Measurements from ENCODE around the gene S100A13. TPM values are rescaled to one million over a fixed set of nuclear protein-coding genes. Genes with fewer than 3 reads are reported as not detected.
"Not testable (repeated sequence)": the region's sequence is repeated elsewhere in the genome, so short reads cannot be mapped to it uniquely, and the experiment has no call there.

Gene S100A13
- 58.5 TPM for polyA plus RNA-seq (ENCODE audit: insufficient read length)

- DNase-seq = peak; percentile 77
Observed at GRCh38 chr1:153626904-153627714, at the start of gene S100A13. Gene S100A13, minus strand, starts transcription at chr1:153627505. Its CDS starts 1,033 bp downstream, at chr1:153626472.

- DNase-seq = no peak
Observed at GRCh38 chr1:153673511-153673910, 46.2 kb upstream of the S100A13 start.

GRCh38 chr1:153671628-153672353, 44.5 kb upstream of the S100A13 start:
- DNase-seq = not testable (repeated sequence)

GRCh38 chr1:153670859-153671627, 43.7 kb upstream of the S100A13 start, which contains the start of gene ILF2:
Gene ILF2, minus strand, starts transcription at chr1:153670993. Its CDS starts 71 bp downstream, at chr1:153670922.
- peak; percentile 97 for DNase-seq

- DNase-seq = no peak
Observed at GRCh38 chr1:153670257-153670858, 43.1 kb upstream of the S100A13 start.

GRCh38 chr1:153669606-153670005, 42.3 kb upstream of the S100A13 start:
- no peak for DNase-seq

- DNase-seq = not testable (repeated sequence)
Observed at GRCh38 chr1:153668672-153669071, 41.4 kb upstream of the S100A13 start.

- no peak for DNase-seq
Observed at GRCh38 chr1:153667439-153667838, 40.1 kb upstream of the S100A13 start.

- no peak for DNase-seq
Observed at GRCh38 chr1:153663211-153663610, 35.9 kb upstream of the S100A13 start.

GRCh38 chr1:153662269-153662668, 35.0 kb upstream of the S100A13 start:
- no peak for DNase-seq

GRCh38 chr1:153661111-153661708, 33.9 kb upstream of the S100A13 start:
- no peak for DNase-seq

- no peak for DNase-seq
Observed at GRCh38 chr1:153659656-153660055, 32.4 kb upstream of the S100A13 start.

- no peak for DNase-seq
Observed at GRCh38 chr1:153659175-153659534, 31.9 kb upstream of the S100A13 start.

- peak; percentile 95 for DNase-seq
Observed at GRCh38 chr1:153658400-153659174, 31.3 kb upstream of the S100A13 start, which contains the start of gene SNAPIN. Gene SNAPIN, plus strand, starts transcription at chr1:153658703. Its CDS starts 41 bp downstream, at chr1:153658744.

- DNase-seq = no peak
Observed at GRCh38 chr1:153655333-153655732, 28.0 kb upstream of the S100A13 start.

- no peak for DNase-seq
Observed at GRCh38 chr1:153652805-153653500, 25.6 kb upstream of the S100A13 start.

GRCh38 chr1:153651771-153652170, 24.5 kb upstream of the S100A13 start:
- DNase-seq = no peak

- DNase-seq = peak; percentile 53
Observed at GRCh38 chr1:153649863-153650235, 22.5 kb upstream of the S100A13 start.

GRCh38 chr1:153649137-153649862, 22.0 kb upstream of the S100A13 start:
- no peak for DNase-seq

All from hindlimb muscle (tissue), 1 donor.